ENCODE data around the gene SRPK1.

Gene SRPK1

GRCh38 chr6:35893246-35893645, 27.7 kb downstream of the SRPK1 start:
- DNase-seq (no peak), ATAC-seq (ENCODE audit: insufficient read depth, low read depth) (no peak)
- TF ChIP-seq EZH2 (IDR thresholded peaks at IDR 0.05; ENCODE audit: borderline replicate concordance, low read depth, low read length, severe bottlenecking), result no peak
- TF ChIP-seq CTCF (IDR thresholded peaks at IDR 0.05; ENCODE audit: borderline replicate concordance, extremely low read depth, low read length, poor library complexity, severe bottlenecking), result no peak
- no peak overlapping the region for H3K9ac ChIP-seq (ENCODE audit: low read depth, low read length)
- H3K9me3 ChIP-seq (ENCODE audit: insufficient read depth, low read length, severe bottlenecking), result no peaks in the 10 kb centered on the region
- no peak overlapping the region for H3K4me3 ChIP-seq (ENCODE audit: low read depth in 1 of 2, low read length in 2 of 2)
- peaks cover 75% of the 10 kb centered on the region for H3K79me2 ChIP-seq (ENCODE audit: insufficient read depth, low read length)
- peaks cover 44% of the 10 kb centered on the region for H3K36me3 ChIP-seq (ENCODE audit: insufficient read depth, low read length)
- H3K4me1 ChIP-seq (ENCODE audit: insufficient read depth, low read length), result 0 out of 2 replicates have a peak, but pooled peaks cover 2% of the 10 kb centered on the region
- no peak overlapping the region for H3K27ac ChIP-seq (ENCODE audit: low read length)
- H4K20me1 ChIP-seq (ENCODE audit: insufficient read depth, low read length), result peaks cover 39% of the 10 kb centered on the region; the same call in 1 of the 2 replicates
- H2AFZ ChIP-seq (ENCODE audit: low read depth, low read length), result no peak overlapping the region
- H3K4me2 ChIP-seq (ENCODE audit: insufficient read depth, low read length), result no peak overlapping the region
- H3K27me3 ChIP-seq (ENCODE audit: insufficient read depth, low read length, poor library complexity), result no peaks in the 10 kb centered on the region

GRCh38 chr6:35892482-35892881, 28.4 kb downstream of the SRPK1 start:
- no peak overlapping the region for H3K4me3 ChIP-seq (ENCODE audit: low read depth in 1 of 2, low read length in 2 of 2)
- no peak overlapping the region for H2AFZ ChIP-seq (ENCODE audit: low read depth, low read length)
- H3K9ac ChIP-seq (ENCODE audit: low read depth, low read length), result no peak overlapping the region
- ATAC-seq (ENCODE audit: insufficient read depth, low read depth), result no peak
- 0 out of 2 replicates have a peak, but pooled peaks cover 2% of the 10 kb centered on the region for H3K4me1 ChIP-seq (ENCODE audit: insufficient read depth, low read length)
- H3K36me3 ChIP-seq (ENCODE audit: insufficient read depth, low read length), result peaks cover 44% of the 10 kb centered on the region
- no peak overlapping the region for H3K27ac ChIP-seq (ENCODE audit: low read length)
- no peak for DNase-seq
- peaks cover 68% of the 10 kb centered on the region for H3K79me2 ChIP-seq (ENCODE audit: insufficient read depth, low read length)
- TF ChIP-seq CTCF (IDR thresholded peaks at IDR 0.05; ENCODE audit: borderline replicate concordance, extremely low read depth, low read length, poor library complexity, severe bottlenecking), result no peak
- no peak for TF ChIP-seq EZH2 (IDR thresholded peaks at IDR 0.05; ENCODE audit: borderline replicate concordance, low read depth, low read length, severe bottlenecking)
- H4K20me1 ChIP-seq (ENCODE audit: insufficient read depth, low read length), result peaks cover 32% of the 10 kb centered on the region; the same call in 1 of the 2 replicates
- H3K9me3 ChIP-seq (ENCODE audit: insufficient read depth, low read length, severe bottlenecking), result no peaks in the 10 kb centered on the region
- H3K27me3 ChIP-seq (ENCODE audit: insufficient read depth, low read length, poor library complexity), result no peaks in the 10 kb centered on the region
- no peak overlapping the region for H3K4me2 ChIP-seq (ENCODE audit: insufficient read depth, low read length)

- Histone ChIP-seq H3K9me3 (ENCODE audit: insufficient read depth, low read length, severe bottlenecking) (peaks cover 5% of the 10 kb centered on the region), H3K79me2 (ENCODE audit: insufficient read depth, low read length) (no peaks in the 10 kb centered on the region), H3K4me2 (ENCODE audit: insufficient read depth, low read length) (no peak overlapping the region), H3K4me3 (ENCODE audit: low read depth in 1 of 2, low read length in 2 of 2) (no peak overlapping the region), H3K9ac (ENCODE audit: low read depth, low read length) (no peak overlapping the region), H3K27ac (ENCODE audit: low read length) (no peak overlapping the region), H3K36me3 (ENCODE audit: insufficient read depth, low read length) (peaks cover 77% of the 10 kb centered on the region), H3K4me1 (ENCODE audit: insufficient read depth, low read length) (no peaks in the 10 kb centered on the region), H2AFZ (ENCODE audit: low read depth, low read length) (no peak overlapping the region), H3K27me3 (ENCODE audit: insufficient read depth, low read length, poor library complexity) (no peaks in the 10 kb centered on the region), H4K20me1 (ENCODE audit: insufficient read depth, low read length) (peaks cover 3% of the 10 kb centered on the region; the same call in 1 of the 2 replicates)
- DNase-seq (no peak), ATAC-seq (ENCODE audit: insufficient read depth, low read depth) (no peak)
- TF ChIP-seq EZH2 (IDR thresholded peaks at IDR 0.05; ENCODE audit: borderline replicate concordance, low read depth, low read length, severe bottlenecking) (no peak), CTCF (IDR thresholded peaks at IDR 0.05; ENCODE audit: borderline replicate concordance, extremely low read depth, low read length, poor library complexity, severe bottlenecking) (no peak)
Measured at GRCh38 chr6:35879151-35879550, 41.7 kb downstream of the SRPK1 start.

- ATAC-seq (ENCODE audit: insufficient read depth, low read depth) (no peak), DNase-seq (no peak)
- H3K4me1 ChIP-seq (ENCODE audit: insufficient read depth, low read length), result no peaks in the 10 kb centered on the region
- peaks cover 5% of the 10 kb centered on the region for H3K9me3 ChIP-seq (ENCODE audit: insufficient read depth, low read length, severe bottlenecking)
- TF ChIP-seq EZH2 (IDR thresholded peaks at IDR 0.05; ENCODE audit: borderline replicate concordance, low read depth, low read length, severe bottlenecking) (no peak), CTCF (IDR thresholded peaks at IDR 0.05; ENCODE audit: borderline replicate concordance, extremely low read depth, low read length, poor library complexity, severe bottlenecking) (no peak)
- no peak overlapping the region for H3K9ac ChIP-seq (ENCODE audit: low read depth, low read length)
- H3K27ac ChIP-seq (ENCODE audit: low read length), result no peak overlapping the region
- no peak overlapping the region for H3K4me3 ChIP-seq (ENCODE audit: low read depth in 1 of 2, low read length in 2 of 2)
- H3K27me3 ChIP-seq (ENCODE audit: insufficient read depth, low read length, poor library complexity), result no peaks in the 10 kb centered on the region
- peaks cover 70% of the 10 kb centered on the region for H3K36me3 ChIP-seq (ENCODE audit: insufficient read depth, low read length)
- H4K20me1 ChIP-seq (ENCODE audit: insufficient read depth, low read length), result peaks cover 3% of the 10 kb centered on the region; the same call in 1 of the 2 replicates
- no peak overlapping the region for H2AFZ ChIP-seq (ENCODE audit: low read depth, low read length)
- H3K4me2 ChIP-seq (ENCODE audit: insufficient read depth, low read length), result no peak overlapping the region
- H3K79me2 ChIP-seq (ENCODE audit: insufficient read depth, low read length), result no peaks in the 10 kb centered on the region
Measured at GRCh38 chr6:35876902-35877301, 44.0 kb downstream of the SRPK1 start.
